HG02798 (cell line): ENCODE results near the gene CAAP1.
"Not testable (repeated sequence)": the region's sequence is repeated elsewhere in the genome, so short reads cannot be mapped to it uniquely, and the experiment has no call there.

Experiments
- ATAC-seq: cut with Tn5 transposase; IDR thresholded peaks from one replicate; pipeline ENCODE4 v1.9.1; 2021; ENCODE audit warnings: mild to moderate bottlenecking; ENCODE audit not compliant: unreplicated experiment, poor library complexity

The CAAP1 gene

GRCh38 chr9:26892251-26893029 is at the start of gene CAAP1:
TSS of gene CAAP1 (minus strand) at chr9:26892802. CDS start at chr9:26892715, 87 bp downstream.
- peak; percentile 94 for ATAC-seq

- no peak for ATAC-seq
Observed at GRCh38 chr9:26940779-26941178, 48.2 kb upstream of the CAAP1 start.

- ATAC-seq, result no peak
Observed at GRCh38 chr9:26939955-26940711, 47.5 kb upstream of the CAAP1 start.

GRCh38 chr9:26937816-26938371 is 45.3 kb upstream of the CAAP1 start:
- ATAC-seq, result no peak

GRCh38 chr9:26935847-26936246 is 43.2 kb upstream of the CAAP1 start:
- ATAC-seq, result no peak

- no peak for ATAC-seq
Observed at GRCh38 chr9:26928902-26929495, 36.4 kb upstream of the CAAP1 start.

- no peak for ATAC-seq
Observed at GRCh38 chr9:26925609-26926008, 33.0 kb upstream of the CAAP1 start.

- no peak for ATAC-seq
Observed at GRCh38 chr9:26919698-26920097, 27.1 kb upstream of the CAAP1 start.

GRCh38 chr9:26913138-26913668 is 20.6 kb upstream of the CAAP1 start:
- no peak for ATAC-seq

- no peak for ATAC-seq
Observed at GRCh38 chr9:26904671-26905070, 12.1 kb upstream of the CAAP1 start.

GRCh38 chr9:26904070-26904469 is 11.5 kb upstream of the CAAP1 start:
- no peak for ATAC-seq

- ATAC-seq, result no peak
Observed at GRCh38 chr9:26893030-26893676, 551 bp upstream of the CAAP1 start.

- ATAC-seq, result no peak
Observed at GRCh38 chr9:26891726-26892125, 876 bp downstream of the CAAP1 start.

GRCh38 chr9:26888271-26888670 is 4.3 kb downstream of the CAAP1 start:
- no peak for ATAC-seq

- ATAC-seq, result no peak
Observed at GRCh38 chr9:26882154-26882553, 10.4 kb downstream of the CAAP1 start.

- ATAC-seq, result no peak
Observed at GRCh38 chr9:26880262-26880661, 12.3 kb downstream of the CAAP1 start.

- not testable (repeated sequence) for ATAC-seq
Observed at GRCh38 chr9:26875155-26875554, 17.4 kb downstream of the CAAP1 start.

- ATAC-seq, result no peak
Observed at GRCh38 chr9:26870292-26870691, 22.3 kb downstream of the CAAP1 start.

GRCh38 chr9:26863074-26863473 is 29.5 kb downstream of the CAAP1 start:
- ATAC-seq, result peak; percentile 42

- peak; percentile 81 for ATAC-seq
Observed at GRCh38 chr9:26856413-26857032, 36.1 kb downstream of the CAAP1 start.
